Measurements from ENCODE around the gene FAM219B. TPM values are rescaled to one million over a fixed set of nuclear protein-coding genes. Genes with fewer than 3 reads are reported as not detected.
"Not testable (repeated sequence)": the region's sequence is repeated elsewhere in the genome, so short reads cannot be mapped to it uniquely, and the experiment has no call there.

The FAM219B gene
- total RNA-seq, 4 donors from 2014 or later, result 29.3 to 71.8 (median 45.4) TPM

- no peaks in the 10 kb centered on the region for H3K36me3 ChIP-seq
- intact Hi-C loops (cut with DNase I), result loop anchor here (5.0 kb wide), 1 partner anchor 179 kb away; no protein-coding TSS in a partner anchor
- H3K27me3 ChIP-seq, result no peaks in the 10 kb centered on the region
- DNase-seq, result no peak
- WGBS, 2 donors, result 56 to 62% methylated on average over 3 of the region's 3 CpGs
- peaks cover 20 to 52% (median 29%) of the 10 kb centered on the region in 3 donors for H3K4me1 ChIP-seq
- H3K4me3 ChIP-seq, result no peak overlapping the region
- no peaks in the 10 kb centered on the region for H3K9me3 ChIP-seq
- no peak for TF ChIP-seq POLR2A (IDR thresholded peaks at IDR 0.05)
- H3K27ac ChIP-seq, result no peak overlapping the region
These were observed 44.4 kb upstream of the FAM219B start for GRCh38 chr15:74951006-74951405.

- 43 to 56% methylated on average over 2 to 6 of the region's 7 CpGs for WGBS, 2 donors
- Histone ChIP-seq H3K4me1 (peaks cover 13 to 45% (median 21%) of the 10 kb centered on the region in 3 donors), H3K9me3 (no peaks in the 10 kb centered on the region), H3K4me3 (no peak overlapping the region), H3K27ac (no peak overlapping the region), H3K36me3 (no peaks in the 10 kb centered on the region), H3K27me3 (no peaks in the 10 kb centered on the region)
- no peak for DNase-seq
- TF ChIP-seq CTCF (IDR thresholded peaks at IDR 0.05), result peak; percentile 76 to 98 (median 98)
- TF ChIP-seq POLR2A (IDR thresholded peaks at IDR 0.05), result no peak
- intact Hi-C loops (cut with DNase I), result loop anchor here (5.0 kb wide), 1 partner anchor 178 kb away; no protein-coding TSS in a partner anchor
These were observed 43.6 kb upstream of the FAM219B start for GRCh38 chr15:74950078-74950908.

- peak within 1 kb of the TSS; percentile 76 to 99 (median 87) for H3K4me3 ChIP-seq
- TF ChIP-seq POLR2A (IDR thresholded peaks at IDR 0.05), result peak in 2 of 4 donors; percentile 78 to 85
- peak in 1 of 6 experiments; percentile 51 for TF ChIP-seq CTCF (IDR thresholded peaks at IDR 0.05)
- no peaks in the 10 kb centered on the region for H3K9me3 ChIP-seq
- no peaks in the 10 kb centered on the region for H3K27me3 ChIP-seq
- peak; percentile 82 for DNase-seq
- H3K36me3 ChIP-seq, result no peaks in the 10 kb centered on the region
- WGBS, 2 donors, result 0 to 1% methylated on average over 9 to 35 of the region's 85 CpGs
- intact Hi-C loops (cut with DNase I), result no loop called here
- H3K27ac ChIP-seq, result peak within 1 kb of the TSS; percentile 96 to 98 (median 98)
- H3K4me1 ChIP-seq, result peaks cover 3 to 39% (median 21%) of the 10 kb centered on the region in 3 donors
These were observed 31.1 kb upstream of the FAM219B start, which contains the start of gene COX5A for GRCh38 chr15:74937590-74938371. TSS of gene COX5A (minus strand) at chr15:74938073. CDS start at chr15:74938014, 59 bp downstream.

GRCh38 chr15:74937272-74937589 lies 30.6 kb upstream of the FAM219B start:
- intact Hi-C loops (cut with DNase I), result no loop called here
- TF ChIP-seq POLR2A (IDR thresholded peaks at IDR 0.05) (no peak), CTCF (IDR thresholded peaks at IDR 0.05) (no peak)
- Histone ChIP-seq H3K36me3 (no peaks in the 10 kb centered on the region), H3K9me3 (no peaks in the 10 kb centered on the region), H3K27me3 (no peaks in the 10 kb centered on the region), H3K4me3 (peak overlapping the region; percentile 76 to 99 (median 87)), H3K4me1 (peaks cover 3 to 39% (median 21%) of the 10 kb centered on the region in 3 donors), H3K27ac (peak overlapping the region; percentile 96 to 98 (median 98))
- DNase-seq, result no peak
- 0% methylated on average over 7 to 13 of the region's 18 CpGs for WGBS, 2 donors

- H3K4me3 ChIP-seq; H3K27me3 ChIP-seq; H3K9me3 ChIP-seq; DNase-seq; intact Hi-C loops (cut with DNase I); H3K27ac ChIP-seq: not testable (repeated sequence)
- 87 to 92% methylated on average over 3 of the region's 3 CpGs for WGBS, 2 donors
- H3K4me1 ChIP-seq, result peaks cover 3 to 39% (median 21%) of the 10 kb centered on the region in 3 donors
- peaks cover 0 to 17% (median 5%) of the 10 kb centered on the region in 3 donors for H3K36me3 ChIP-seq
These were observed 28.5 kb upstream of the FAM219B start for GRCh38 chr15:74935193-74935592.

Measured in esophagus squamous epithelium (tissue), 5 donors.